ENCODE results near the gene COMT. TPM values are rescaled to one million over a fixed set of nuclear protein-coding genes. Genes with fewer than 3 reads are reported as not detected.
"Not testable (repeated sequence)": the region's sequence is repeated elsewhere in the genome, so short reads cannot be mapped to it uniquely, and the experiment has no call there.

Gene COMT
- total and polyA plus RNA-seq, 2 experiments from 2014 or later: 490 to 508 TPM

- WGBS, 2 experiments (ENCODE audit: low coverage in 1 of 2, low lambda C conversion rate in 2 of 2, missing lambda C conversion rate in 2 of 2): 92 to 94% methylated on average over 12 of the region's 12 CpGs
- Histone ChIP-seq H3K27me3 (replicated peaks; ENCODE audit: insufficient read depth) (no peaks in the 10 kb centered on the region), H3K27ac (no peak overlapping the region), H3K9me3 (ENCODE audit: low read depth) (no peaks in the 10 kb centered on the region), H3K4me1 (ENCODE audit: insufficient read depth) (no peaks in the 10 kb centered on the region), H4K20me1 (ENCODE audit: insufficient read depth) (no peaks in the 10 kb centered on the region), H3K4me2 (ENCODE audit: unreplicated experiment) (no peak overlapping the region), H2AFZ (no peak overlapping the region), H3K79me2 (ENCODE audit: insufficient read depth) (no peaks in the 10 kb centered on the region), H3K9me2 (ENCODE audit: insufficient read depth) (no peaks in the 10 kb centered on the region), H3K4me3 (no peak overlapping the region), H3K9ac (no peak overlapping the region), H3K36me3 (ENCODE audit: low read depth) (no peaks in the 10 kb centered on the region), H3F3A (ENCODE audit: insufficient read depth) (no peaks in the 10 kb centered on the region)
- TF ChIP-seq EZH2phosphoT487 (IDR thresholded peaks at IDR 0.05; ENCODE audit: insufficient read depth, low read depth): no peak
- no peak for TF ChIP-seq EZH2 (IDR thresholded peaks at IDR 0.05; ENCODE audit: insufficient read depth, poor library complexity, severe bottlenecking)
- no peak for DNase-seq
- in situ Hi-C loops (cut with MboI): no loop called here
Measured at GRCh38 chr22:19923914-19924513, 17.6 kb upstream of the COMT start.

GRCh38 chr22:19926028-19926427 lies 15.5 kb upstream of the COMT start:
- H3K9me3 ChIP-seq (ENCODE audit: low read depth); H3K79me2 ChIP-seq (ENCODE audit: insufficient read depth); H4K20me1 ChIP-seq (ENCODE audit: insufficient read depth); H3K4me1 ChIP-seq (ENCODE audit: insufficient read depth); H2AFZ ChIP-seq; H3K9me2 ChIP-seq (ENCODE audit: insufficient read depth); H3K27me3 ChIP-seq (replicated peaks; ENCODE audit: insufficient read depth); H3K4me3 ChIP-seq; H3K36me3 ChIP-seq (ENCODE audit: low read depth); DNase-seq; H3K4me2 ChIP-seq (ENCODE audit: unreplicated experiment); H3K27ac ChIP-seq; in situ Hi-C loops (cut with MboI); H3K9ac ChIP-seq; H3F3A ChIP-seq (ENCODE audit: insufficient read depth): not testable (repeated sequence)
- WGBS, 2 experiments (ENCODE audit: low coverage in 1 of 2, low lambda C conversion rate in 2 of 2, missing lambda C conversion rate in 2 of 2): 97 to 98% methylated on average over 7 to 11 of the region's 11 CpGs

GRCh38 chr22:19927696-19928095 lies 13.9 kb upstream of the COMT start:
- WGBS, 2 experiments (ENCODE audit: low coverage in 1 of 2, low lambda C conversion rate in 2 of 2, missing lambda C conversion rate in 2 of 2): 83 to 87% methylated on average over 7 of the region's 7 CpGs
- Histone ChIP-seq H3K79me2 (ENCODE audit: insufficient read depth) (no peaks in the 10 kb centered on the region), H3K4me2 (ENCODE audit: unreplicated experiment) (no peak overlapping the region), H3K36me3 (ENCODE audit: low read depth) (no peaks in the 10 kb centered on the region), H3K9me2 (ENCODE audit: insufficient read depth) (no peaks in the 10 kb centered on the region), H4K20me1 (ENCODE audit: insufficient read depth) (no peaks in the 10 kb centered on the region), H3K9me3 (ENCODE audit: low read depth) (no peaks in the 10 kb centered on the region), H3K4me3 (no peak overlapping the region), H3F3A (ENCODE audit: insufficient read depth) (no peaks in the 10 kb centered on the region), H3K27ac (no peak overlapping the region), H3K4me1 (ENCODE audit: insufficient read depth) (no peaks in the 10 kb centered on the region), H2AFZ (no peak overlapping the region), H3K9ac (no peak overlapping the region), H3K27me3 (replicated peaks; ENCODE audit: insufficient read depth) (no peaks in the 10 kb centered on the region)
- in situ Hi-C loops (cut with MboI): no loop called here
- DNase-seq: no peak
- TF ChIP-seq EZH2 (IDR thresholded peaks at IDR 0.05; ENCODE audit: insufficient read depth, poor library complexity, severe bottlenecking) (no peak), EZH2phosphoT487 (IDR thresholded peaks at IDR 0.05; ENCODE audit: insufficient read depth, low read depth) (no peak)

GRCh38 chr22:19928207-19928606 lies 13.4 kb upstream of the COMT start:
- no peak for TF ChIP-seq EZH2 (IDR thresholded peaks at IDR 0.05; ENCODE audit: insufficient read depth, poor library complexity, severe bottlenecking)
- TF ChIP-seq EZH2phosphoT487 (IDR thresholded peaks at IDR 0.05; ENCODE audit: insufficient read depth, low read depth): no peak
- Histone ChIP-seq H3K9ac (no peak overlapping the region), H3K4me2 (ENCODE audit: unreplicated experiment) (no peak overlapping the region), H4K20me1 (ENCODE audit: insufficient read depth) (no peaks in the 10 kb centered on the region), H2AFZ (no peak overlapping the region), H3K27ac (no peak overlapping the region), H3K9me2 (ENCODE audit: insufficient read depth) (no peaks in the 10 kb centered on the region), H3F3A (ENCODE audit: insufficient read depth) (no peaks in the 10 kb centered on the region), H3K4me3 (no peak overlapping the region), H3K9me3 (ENCODE audit: low read depth) (no peaks in the 10 kb centered on the region), H3K79me2 (ENCODE audit: insufficient read depth) (no peaks in the 10 kb centered on the region), H3K36me3 (ENCODE audit: low read depth) (no peaks in the 10 kb centered on the region), H3K27me3 (replicated peaks; ENCODE audit: insufficient read depth) (no peaks in the 10 kb centered on the region), H3K4me1 (ENCODE audit: insufficient read depth) (no peaks in the 10 kb centered on the region)
- in situ Hi-C loops (cut with MboI): no loop called here
- DNase-seq: no peak
- WGBS, 2 experiments (ENCODE audit: low coverage in 1 of 2, low lambda C conversion rate in 2 of 2, missing lambda C conversion rate in 2 of 2): 90% methylated on average over 11 of the region's 11 CpGs
